Ureter (tissue), 1 donor: ENCODE results near the gene RAPGEF1. TPM values are rescaled to one million over a fixed set of nuclear protein-coding genes. Genes with fewer than 3 reads are reported as not detected.

Experiments
- DNase-seq: peaks from one replicate; pipeline ENCODE4 v3.0.0-alpha.2; 2020; ENCODE audit warnings: low spot score
- total RNA-seq: library from RNA; stranded (reverse); gene quantifications from one replicate; pipeline ENCODE4 v1.2.4, GENCODE V29; 2023
- donor health status: DM: yes; HTN: yes; CAD: no.

RAPGEF1 gene
- total RNA-seq, 1 donor from 2014 or later, result 64.9 TPM

GRCh38 chr9:131530546-131530919 lies 209.3 kb downstream of the RAPGEF1 start:
- no peak for DNase-seq

GRCh38 chr9:131529597-131530545 lies 210.0 kb downstream of the RAPGEF1 start:
- no peak for DNase-seq

- DNase-seq, result no peak
These were observed 210.9 kb downstream of the RAPGEF1 start for GRCh38 chr9:131528886-131529505.

- DNase-seq, result no peak
These were observed 211.7 kb downstream of the RAPGEF1 start for GRCh38 chr9:131528186-131528585.

Other genes with a start within 250 kb of the RAPGEF1 start
- 26.5 TPM for gene POMT1, start 237.2 kb downstream of the RAPGEF1 start, total RNA-seq
- 20.4 TPM for gene UCK1, start 208.8 kb downstream of the RAPGEF1 start, total RNA-seq
- not detected for gene PRRT1B, start 194.6 kb downstream of the RAPGEF1 start, total RNA-seq